GM23338 (cell line): ENCODE data around the gene MIGA1. TPM values are rescaled to one million over a fixed set of nuclear protein-coding genes. Genes with fewer than 3 reads are reported as not detected.

Experiments
- ATAC-seq: fragments of 200-7000 bp; cut with Tn5 transposase; 3 replicates; pipeline ENCODE4 v1.9.1; 2020
- DNase-seq: peaks from one replicate; pipeline ENCODE4 v3.0.0-alpha.2; 2015; ENCODE audit warnings: low spot score
- H2AFZ ChIP-seq: fragments of 200-600 bp; sonication (generic); 2 replicates; pipeline ENCODE4 v1.8.0; 2016; ENCODE audit warnings: antibody characterized with exemption, mild to moderate bottlenecking, moderate library complexity
- H3F3A ChIP-seq: fragments of 200-600 bp; sonication (generic); replicated peaks from 2 replicates; pipeline ENCODE4 v1.8.0; 2017; ENCODE audit warnings: antibody characterized with exemption, mixed run types, low read depth
- H3K27ac ChIP-seq: fragments of 200-600 bp; sonication (generic); 2 replicates; pipeline ENCODE4 v1.6.1; 2016; ENCODE audit warnings: low read depth
- H3K27me3 ChIP-seq: fragments of 200-600 bp; sonication (generic); 2 replicates; pipeline ENCODE4 v1.8.0; 2016; ENCODE audit warnings: mild to moderate bottlenecking, mixed run types, moderate library complexity; ENCODE audit not compliant: insufficient read depth
- H3K36me3 ChIP-seq: fragments of 200-600 bp; sonication (generic); 2 replicates; pipeline ENCODE4 v1.8.0; 2016; ENCODE audit warnings: mild to moderate bottlenecking; ENCODE audit not compliant: insufficient read depth
- H3K4me1 ChIP-seq: fragments of 200-600 bp; sonication (generic); 2 replicates; pipeline ENCODE4 v1.8.0; 2016; ENCODE audit warnings: mild to moderate bottlenecking, moderate library complexity; ENCODE audit not compliant: insufficient read depth
- H3K4me2 ChIP-seq: fragments of 200-600 bp; sonication (generic); 2 replicates; pipeline ENCODE4 v1.7.1; 2017; ENCODE audit warnings: mixed run types
- H3K4me3 ChIP-seq: fragments of 200-600 bp; sonication (generic); 2 replicates; pipeline ENCODE4 v1.6.1; 2016; ENCODE audit warnings: mixed run types
- H3K79me2 ChIP-seq: fragments of 200-600 bp; sonication (generic); replicated peaks from 2 replicates; pipeline ENCODE4 v1.8.0; 2017; ENCODE audit warnings: mild to moderate bottlenecking; ENCODE audit not compliant: insufficient read depth
- H3K9me2 ChIP-seq: fragments of 200-600 bp; sonication (generic); 2 replicates; pipeline ENCODE4 v1.8.0; 2017; ENCODE audit not compliant: insufficient read depth
- H4K20me1 ChIP-seq: fragments of 200-600 bp; sonication (generic); replicated peaks from 2 replicates; pipeline ENCODE4 v1.8.0; 2017; ENCODE audit warnings: mild to moderate bottlenecking; ENCODE audit not compliant: insufficient read depth
- H3K27ac Mint-ChIP-seq: 2 replicates; pipeline ENCODE4 v1.8.0; 2020; ENCODE audit warnings: inconsistent platforms, mild to moderate bottlenecking, moderate library complexity, mixed read lengths
- H3K27me3 Mint-ChIP-seq: 3 replicates; pipeline ENCODE4 v1.8.0; 2022; ENCODE audit warnings: low read depth, mild to moderate bottlenecking, moderate library complexity, mixed read lengths, inconsistent platforms; ENCODE audit not compliant: insufficient read depth, poor library complexity
- H3K36me3 Mint-ChIP-seq: 3 replicates; pipeline ENCODE4 v1.8.0; 2021; ENCODE audit warnings: low read depth, mild to moderate bottlenecking, inconsistent platforms, moderate library complexity, mixed read lengths
- H3K4me1 Mint-ChIP-seq: 3 replicates; pipeline ENCODE4 v1.8.0; 2020; ENCODE audit warnings: mild to moderate bottlenecking, inconsistent platforms, mixed read lengths
- H3K4me3 Mint-ChIP-seq: 3 replicates; pipeline ENCODE4 v1.8.0; 2021; ENCODE audit warnings: moderate library complexity, mild to moderate bottlenecking, inconsistent platforms, mixed read lengths
- H3K9me3 Mint-ChIP-seq: 3 replicates; pipeline ENCODE4 v1.8.0; 2020; ENCODE audit warnings: moderate library complexity, mild to moderate bottlenecking, inconsistent platforms, mixed read lengths
- CTCF ChIP-seq, 2 experiments: fragments of 200-600 bp in 1 of 2; sonication (generic) in 1 of 2; conservative IDR thresholded peaks; 2 replicates each; pipeline versions ENCODE4 v1.5.1 to v1.6.1; 2016 to 2017; ENCODE audit warnings: antibody characterized with exemption in 2 of 2, low read depth in 2 of 2, mild to moderate bottlenecking in 2 of 2, moderate library complexity in 1 of 2
- JUNB ChIP-seq: IDR thresholded peaks from one replicate; pipeline ENCODE4 v1.6.1; 2016; ENCODE audit warnings: antibody characterized with exemption; ENCODE audit not compliant: unreplicated experiment
- NANOG ChIP-seq: IDR thresholded peaks from 2 replicates; pipeline ENCODE4 v1.6.1; 2016; ENCODE audit warnings: antibody characterized with exemption, borderline replicate concordance
- POLR2AphosphoS5 ChIP-seq: IDR thresholded peaks from 2 replicates; pipeline ENCODE4 v1.6.1; 2016; ENCODE audit warnings: antibody characterized with exemption, low read depth
- REST ChIP-seq: IDR thresholded peaks from one replicate; pipeline ENCODE4 v1.6.1; 2018; ENCODE audit warnings: antibody characterized with exemption; ENCODE audit not compliant: unreplicated experiment
- STAT1 ChIP-seq: IDR thresholded peaks from one replicate; pipeline ENCODE4 v1.6.1; 2016; ENCODE audit warnings: antibody characterized with exemption; ENCODE audit not compliant: unreplicated experiment
- ZNF114 ChIP-seq: fragments of 250-450 bp; sonication (Bioruptor Pico); IDR thresholded peaks from 2 replicates; pipeline ENCODE4 v1.5.0; 2020; ENCODE audit warnings: mild to moderate bottlenecking, moderate library complexity
- ZNF462 ChIP-seq: fragments of 250-450 bp; sonication (Bioruptor Pico); IDR thresholded peaks from 2 replicates; pipeline ENCODE4 v1.5.0; 2020; ENCODE audit warnings: mild to moderate bottlenecking, moderate library complexity
- polyA plus RNA-seq: library from polyadenylated mRNA; unstranded; fragments of >200 nt; fragmentation: Nextera tagmentation; extraction: Ambion mirVana; gene quantifications from 2 replicates; pipeline ENCODE4 v1.2.1, GENCODE V29; 2016
- total RNA-seq: library from RNA; depleted of rRNA; stranded (reverse); fragments of >200 nt; shearing (Covaris generic); gene quantifications from 2 replicates; pipeline ENCODE4 v1.2.3, GENCODE V29; 2014

Gene MIGA1
- total and polyA plus RNA-seq, 2 experiments from 2014 or later: 3.4 to 7.5 TPM

- no peaks in the 10 kb centered on the region for H4K20me1 ChIP-seq
- DNase-seq (no peak), ATAC-seq (no peak)
- Mint-ChIP-seq H3K9me3 (peaks cover 18% of the 10 kb centered on the region), H3K27me3 (peaks cover 3% of the 10 kb centered on the region), H3K4me3 (no peak overlapping the region), H3K27ac (no peak overlapping the region), H3K4me1 (peaks cover 6% of the 10 kb centered on the region; the same call in 2 of the 3 replicates), H3K36me3 (peaks cover 34% of the 10 kb centered on the region)
- no peaks in the 10 kb centered on the region for H3K27me3 ChIP-seq
- H3K4me2 ChIP-seq: no peak overlapping the region
- no peak overlapping the region for H3K27ac ChIP-seq
- no peak overlapping the region for H3K4me3 ChIP-seq
- no peaks in the 10 kb centered on the region for H3K9me2 ChIP-seq
- TF ChIP-seq ZNF114 (CRISPR knock-in tag) (no peak), JUNB (no peak), CTCF (conservative IDR thresholded peaks at IDR 0.05; ENCODE audit: low read depth in 2 of 2) (no peak), ZNF462 (no peak)
- H3K79me2 ChIP-seq: peaks cover 23% of the 10 kb centered on the region
- H3K36me3 ChIP-seq: peaks cover 11% of the 10 kb centered on the region; the same call in 1 of the 2 replicates
- no peaks in the 10 kb centered on the region for H3K4me1 ChIP-seq
- H3F3A ChIP-seq: no peaks in the 10 kb centered on the region
- no peak overlapping the region for H2AFZ ChIP-seq
These were observed 2.2 kb downstream of the MIGA1 start for GRCh38 chr1:77781683-77782082.

GRCh38 chr1:77783141-77783540, 3.7 kb downstream of the MIGA1 start:
- H3K79me2 ChIP-seq: peaks cover 23% of the 10 kb centered on the region
- H3K36me3 ChIP-seq: peaks cover 14% of the 10 kb centered on the region; the same call in 1 of the 2 replicates
- H3K27me3 ChIP-seq: no peaks in the 10 kb centered on the region
- no peak overlapping the region for H3K4me3 ChIP-seq
- peaks cover 3% of the 10 kb centered on the region for H3K27me3 Mint-ChIP-seq
- ATAC-seq (no peak), DNase-seq (no peak)
- no peaks in the 10 kb centered on the region for H3K9me2 ChIP-seq
- H3K27ac ChIP-seq: no peak overlapping the region
- H3K4me2 ChIP-seq: no peak overlapping the region
- peaks cover 6% of the 10 kb centered on the region; the same call in 2 of the 3 replicates for H3K4me1 Mint-ChIP-seq
- H2AFZ ChIP-seq: no peak overlapping the region
- H4K20me1 ChIP-seq: no peaks in the 10 kb centered on the region
- no peaks in the 10 kb centered on the region for H3K4me1 ChIP-seq
- no peaks in the 10 kb centered on the region for H3F3A ChIP-seq
- no peak overlapping the region for H3K27ac Mint-ChIP-seq
- H3K36me3 Mint-ChIP-seq: peaks cover 45% of the 10 kb centered on the region
- H3K9me3 Mint-ChIP-seq: peaks cover 21% of the 10 kb centered on the region
- no peak overlapping the region for H3K4me3 Mint-ChIP-seq
- TF ChIP-seq POLR2AphosphoS5 (no peak), NANOG (no peak), REST (no peak), JUNB (no peak), STAT1 (no peak), CTCF (conservative IDR thresholded peaks at IDR 0.05; ENCODE audit: low read depth in 2 of 2) (no peak)
